Activated CD8-positive, alpha-beta memory T cell treated with anti-CD3 and anti-CD28 coated beads for 1 hour (primary cell): ENCODE data around the gene PPOX.

Experiments used
- DNase-seq, 2 donors: peaks; one replicate each; pipeline ENCODE4 v3.0.0-alpha.2; 2020; ENCODE audit warnings: low read depth in 1 of 2; ENCODE audit errors: extremely low read depth in 1 of 2

PPOX gene

GRCh38 chr1:161196521-161197451, 30.6 kb downstream of the PPOX start:
- DNase-seq = no peak

GRCh38 chr1:161197560-161198193, 31.5 kb downstream of the PPOX start:
- no peak for DNase-seq

GRCh38 chr1:161198194-161198896, 32.1 kb downstream of the PPOX start:
- no peak for DNase-seq

- DNase-seq = no peak
These were observed 32.7 kb downstream of the PPOX start, which contains the start of gene ADAMTS4 for GRCh38 chr1:161198897-161199431. TSS of gene ADAMTS4 (minus strand) at chr1:161199054. CDS start at chr1:161198627, 427 bp downstream.

- DNase-seq = no peak
These were observed 33.4 kb downstream of the PPOX start for GRCh38 chr1:161199506-161200139.

GRCh38 chr1:161200421-161200991, 34.3 kb downstream of the PPOX start:
- DNase-seq = no peak

GRCh38 chr1:161200992-161201835, 35.0 kb downstream of the PPOX start:
- no peak for DNase-seq

- DNase-seq = peak; percentile 90 to 95
These were observed 35.8 kb downstream of the PPOX start, which contains the start of gene NDUFS2 for GRCh38 chr1:161201836-161202712. TSS of gene NDUFS2 (plus strand) at chr1:161202367. CDS start at chr1:161202386, 19 bp downstream.

GRCh38 chr1:161206411-161207140, 40.4 kb downstream of the PPOX start:
- no peak for DNase-seq

- DNase-seq = no peak
These were observed 40.9 kb downstream of the PPOX start for GRCh38 chr1:161207173-161207572.

GRCh38 chr1:161209790-161210409, 43.7 kb downstream of the PPOX start:
- DNase-seq = peak; percentile 35 to 54

- DNase-seq = no peak
These were observed 48.1 kb downstream of the PPOX start for GRCh38 chr1:161214369-161214768.

GRCh38 chr1:161215076-161215475, 48.9 kb downstream of the PPOX start, which contains the start of gene FCER1G:
TSS of gene FCER1G (plus strand) at chr1:161215295. CDS start at chr1:161215322, 27 bp downstream.
- no peak for DNase-seq

GRCh38 chr1:161216945-161217712, 50.9 kb downstream of the PPOX start:
- DNase-seq = no peak

- no peak for DNase-seq
These were observed 51.6 kb downstream of the PPOX start for GRCh38 chr1:161217831-161218230.
